Endothelial cell of umbilical vein (primary cell): ENCODE measurements around the gene PKN1. TPM values are rescaled to one million over a fixed set of nuclear protein-coding genes. Genes with fewer than 3 reads are reported as not detected.

Experiments
- BruUV-seq: library from RNA; stranded (reverse); fragments of 400-500 nt; replicated peaks from 2 replicates; lab custom pipeline; 2021; lab: Mats Ljungman, UMichigan
- CTCF ChIA-PET: fragments of 300-600, 350-600 bp; sonication (Branson Sonifier 250); formaldehyde crosslinking; loops from one replicate; lab custom pipeline; 2021; ENCODE audit warnings: antibody characterized with exemption, inconsistent platforms; lab: Charles Lee
- POLR2A ChIA-PET: fragments of 300-600, 350-600 bp; sonication (Branson Sonifier 250); formaldehyde crosslinking; loops from one replicate; lab custom pipeline; 2021; ENCODE audit warnings: antibody characterized with exemption, inconsistent platforms; lab: Charles Lee
- DNase-seq: peaks from one replicate; pipeline ENCODE4 v3.0.0-alpha.2; 2011; ENCODE audit warnings: low read depth, low spot score
- FAIRE-seq: peaks from 2 replicates; lab custom pipeline; 2011; peaks lifted over from hg19 to GRCh38; lab: Jason Lieb, UNC
- H2AFZ ChIP-seq: 2 replicates; pipeline ENCODE4 v1.6.0; 2012; ENCODE audit warnings: low read depth, low read length, control low read depth, inconsistent platforms
- H3K27ac ChIP-seq: 2 replicates; pipeline ENCODE4 v1.5.1; 2011; ENCODE audit warnings: low read depth, mild to moderate bottlenecking, control low read depth, low read length, moderate library complexity; ENCODE audit not compliant: insufficient read depth
- H3K27me3 ChIP-seq, 2 experiments: 2 replicates each; pipeline versions ENCODE4 v1.6.0 to v1.6.1; 2011; ENCODE audit warnings: low read length in 2 of 2, mixed read lengths in 1 of 2; ENCODE audit not compliant: control insufficient read depth in 2 of 2, insufficient read depth in 2 of 2
- H3K36me3 ChIP-seq, 2 experiments: 2 replicates in 1 of 2; 3 replicates in 1 of 2; pipeline ENCODE4 v1.5.1; 2011; ENCODE audit warnings: low read length in 2 of 2, mild to moderate bottlenecking in 1 of 2, moderate library complexity in 1 of 2; ENCODE audit not compliant: control insufficient read depth in 2 of 2, insufficient read depth in 2 of 2; ENCODE audit errors: extremely low read depth in 1 of 2
- H3K4me1 ChIP-seq: 3 replicates; pipeline ENCODE4 v1.5.1; 2011; ENCODE audit warnings: mild to moderate bottlenecking, low read length; ENCODE audit not compliant: control insufficient read depth, insufficient read depth; ENCODE audit errors: extremely low read depth
- H3K4me2 ChIP-seq: 2 replicates; pipeline ENCODE4 v1.6.1; 2011; ENCODE audit warnings: low read length, control low read depth, mixed read lengths; ENCODE audit not compliant: insufficient read depth
- H3K4me3 ChIP-seq, 3 experiments: fragments of 200-600 bp in 1 of 3; sonication (generic), shearing (Covaris generic) in 1 of 3; replicated peaks in 1 of 3; 2 replicates each; pipeline ENCODE4 v1.5.1; 2011 to 2016; ENCODE audit warnings: control low read depth in 3 of 3, low read length in 3 of 3, mild to moderate bottlenecking in 2 of 3, inconsistent platforms in 1 of 3, low read depth in 1 of 3, moderate library complexity in 1 of 3; ENCODE audit not compliant: insufficient read depth in 1 of 3
- H3K79me2 ChIP-seq: 2 replicates; pipeline ENCODE4 v1.6.0; 2012; ENCODE audit warnings: low read length, inconsistent platforms; ENCODE audit not compliant: control insufficient read depth, insufficient read depth
- H3K9ac ChIP-seq: replicated peaks from 2 replicates; pipeline ENCODE3; 2011; ENCODE audit warnings: low read length, control low read depth; ENCODE audit not compliant: insufficient read depth; ENCODE audit errors: extremely low read depth
- H3K9me1 ChIP-seq: replicated peaks from 3 replicates; pipeline ENCODE4 v1.6.0; 2011; ENCODE audit warnings: mild to moderate bottlenecking, low read length; ENCODE audit not compliant: control insufficient read depth, insufficient read depth; ENCODE audit errors: extremely low read depth
- H3K9me3 ChIP-seq: replicated peaks from 2 replicates; pipeline ENCODE4 v1.5.1; 2012; ENCODE audit warnings: low read length, inconsistent platforms; ENCODE audit not compliant: control insufficient read depth, insufficient read depth
- H4K20me1 ChIP-seq: replicated peaks from 2 replicates; pipeline ENCODE3; 2011; ENCODE audit warnings: mild to moderate bottlenecking, low read length; ENCODE audit not compliant: control insufficient read depth, insufficient read depth; ENCODE audit errors: extremely low read depth
- CTCF ChIP-seq, 2 donors: IDR thresholded peaks; 1 replicate in 1 of 2; 2 replicates in 1 of 2; pipeline ENCODE4 v1.5.1; 2011; ENCODE audit warnings: low read length in 2 of 2, mild to moderate bottlenecking in 2 of 2, moderate library complexity in 2 of 2, control low read depth in 1 of 2, inconsistent platforms in 1 of 2, low read depth in 1 of 2; ENCODE audit not compliant: insufficient read depth in 1 of 2; ENCODE audit errors: extremely low read depth in 1 of 2
- EZH2 ChIP-seq: IDR thresholded peaks from 2 replicates; pipeline ENCODE4 v1.6.1; 2012; ENCODE audit warnings: borderline replicate concordance, low read depth, mild to moderate bottlenecking, moderate library complexity, low read length, inconsistent platforms; ENCODE audit not compliant: severe bottlenecking
- FOS ChIP-seq: IDR thresholded peaks from 2 replicates; pipeline ENCODE4 v1.6.1; 2011; ENCODE audit warnings: mild to moderate bottlenecking, low read length, moderate library complexity, borderline replicate concordance; ENCODE audit not compliant: insufficient read depth
- GATA2 ChIP-seq: IDR thresholded peaks from 2 replicates; pipeline ENCODE4 v1.7.0; 2011; ENCODE audit warnings: low read depth, mild to moderate bottlenecking, moderate library complexity, mixed read lengths, low read length; ENCODE audit not compliant: insufficient read length, insufficient read depth
- JUN ChIP-seq: IDR thresholded peaks from 2 replicates; pipeline ENCODE4 v1.6.1; 2011; ENCODE audit warnings: borderline replicate concordance, low read depth; ENCODE audit not compliant: insufficient read length, insufficient read depth
- MAX ChIP-seq: IDR thresholded peaks from 2 replicates; pipeline ENCODE4 v1.6.1; 2011; ENCODE audit not compliant: insufficient read depth, insufficient read length
- MYC ChIP-seq: IDR thresholded peaks from one replicate; pipeline ENCODE4 v1.6.1; 2011; ENCODE audit warnings: mild to moderate bottlenecking, low read depth, low read length
- POLR2A ChIP-seq: IDR thresholded peaks from 2 replicates; pipeline ENCODE4 v1.6.1; 2012; ENCODE audit warnings: low read depth, mild to moderate bottlenecking, control low read depth, low read length
- POLR2AphosphoS5 ChIP-seq: IDR thresholded peaks from 2 replicates; pipeline ENCODE4 v1.6.1; 2012; ENCODE audit warnings: low read depth, mild to moderate bottlenecking, control low read depth, low read length, moderate library complexity; ENCODE audit not compliant: insufficient read depth
- dilution Hi-C: fragments of 300-500 bp; cut with MboI; formaldehyde crosslinking; loops from one replicate; pipeline ENCODE4 v1.15.0; 2019; ENCODE audit warnings: low sequenced_read_pairs; ENCODE audit not compliant: extremely low pct_ligation_motif_present
- intact Hi-C: fragments of 100-400 bp; cut with micrococcal nuclease; formaldehyde crosslinking; loops from one replicate; pipeline ENCODE4 v1.10.0; 2022
- polyA plus RNA-seq, 4 experiments: library from polyadenylated mRNA; depleted of rRNA in 3 of 4; stranded (reverse) in 3 of 4; unstranded in 1 of 4; fragments of >200 nt; gene quantifications; 2 replicates each; pipeline versions ENCODE4 v1.2.1 to v1.2.3, GENCODE V29; 2011 to 2012; ENCODE audit warnings: missing spikeins in 1 of 4
- total RNA-seq: library from RNA; stranded (reverse); gene quantifications from 2 replicates; pipeline ENCODE4 v1.2.3, GENCODE V29; 2021

The PKN1 gene
- total and polyA plus RNA-seq, 2 donors (not counting 3 experiments of a cell fraction or from before 2014, with no cell fraction given), result 148 to 302 TPM

GRCh38 chr19:14473073-14473977 lies 40.2 kb downstream of the PKN1 start:
- DNase-seq, result no peak
- CTCF ChIA-PET, result interaction anchor here (0.8 to 2.5 kb wide), 16 partner anchors 8 to 337 kb away, joined by 4 to 23 read pairs (median 6); partner anchors contain the start of genes ASF1B, DDX39A, DNAJB1 and GIPC1
- H3K4me1 ChIP-seq, result peaks cover 24% of the 10 kb centered on the region
- no peaks in the 10 kb centered on the region for H3K9me1 ChIP-seq
- H3K4me3 ChIP-seq, result no peak overlapping the region
- H3K9me3 ChIP-seq, result no peaks in the 10 kb centered on the region
- H3K27me3 ChIP-seq, result no peaks in the 10 kb centered on the region
- intact Hi-C loops, result loop anchor here (5.0 kb wide), 1 partner anchor 326 kb away; no protein-coding TSS in a partner anchor
- dilution Hi-C loops, result no loop called here
- POLR2A ChIA-PET, result no interaction called here
- no peak for TF ChIP-seq FOS
- no peak for TF ChIP-seq POLR2AphosphoS5
- TF ChIP-seq MYC, result no peak
- no peak for TF ChIP-seq JUN
- TF ChIP-seq CTCF (IDR thresholded peaks at IDR 0.05; ENCODE audit: extremely low read depth in 1 of 2, insufficient read depth in 1 of 2, low read depth in 1 of 2, low read length in 2 of 2), result peak in 1 of 2 donors; percentile 21
- no peak for TF ChIP-seq POLR2A
- no peak for TF ChIP-seq MAX
- TF ChIP-seq GATA2, result no peak
- TF ChIP-seq EZH2, result peak; percentile 23
- peak overlapping the region; percentile 56 for H2AFZ ChIP-seq
- H3K36me3 ChIP-seq, result peaks cover 2 to 21% of the 10 kb centered on the region in 2 experiments
- no peak overlapping the region for H3K27ac ChIP-seq
- no peak overlapping the region for H3K9ac ChIP-seq
- no TSS peak for BruUV-seq
- no peaks in the 10 kb centered on the region for H4K20me1 ChIP-seq
- no peaks in the 10 kb centered on the region for H3K79me2 ChIP-seq
- FAIRE-seq, result no peak
- H3K4me2 ChIP-seq, result no peak overlapping the region
